GM23338 (cell line): Measurements from ENCODE around the gene STX16.

Experiments
- CREB1 ChIP-seq: fragments of 250-450 bp; sonication (Bioruptor Pico); IDR thresholded peaks from 2 replicates; pipeline ENCODE4 v1.5.0; 2020; ENCODE audit warnings: low read depth, mild to moderate bottlenecking, moderate library complexity
- EZH2 ChIP-seq: fragments of 200-600 bp; sonication (generic); IDR thresholded peaks from one replicate; pipeline ENCODE4 v1.8.0; 2017; ENCODE audit warnings: antibody characterized with exemption, mild to moderate bottlenecking, low read depth; ENCODE audit not compliant: unreplicated experiment
- EZH2phosphoT487 ChIP-seq: fragments of 200-600 bp; sonication (generic); IDR thresholded peaks from one replicate; pipeline ENCODE4 v1.8.1; 2018; ENCODE audit warnings: antibody characterized with exemption; ENCODE audit not compliant: unreplicated experiment
- JUNB ChIP-seq: IDR thresholded peaks from one replicate; pipeline ENCODE4 v1.6.1; 2016; ENCODE audit warnings: antibody characterized with exemption; ENCODE audit not compliant: unreplicated experiment
- NANOG ChIP-seq: IDR thresholded peaks from 2 replicates; pipeline ENCODE4 v1.6.1; 2016; ENCODE audit warnings: antibody characterized with exemption, borderline replicate concordance
- POLR2AphosphoS5 ChIP-seq: IDR thresholded peaks from 2 replicates; pipeline ENCODE4 v1.6.1; 2016; ENCODE audit warnings: antibody characterized with exemption, low read depth
- STAT1 ChIP-seq: IDR thresholded peaks from one replicate; pipeline ENCODE4 v1.6.1; 2016; ENCODE audit warnings: antibody characterized with exemption; ENCODE audit not compliant: unreplicated experiment
- TF ChIP-seq, protein P1 (sequence below): IDR thresholded peaks from one replicate; pipeline ENCODE4 v1.6.1; 2018; ENCODE audit warnings: antibody characterized with exemption; ENCODE audit not compliant: unreplicated experiment
- TF ChIP-seq, protein P2 (sequence below), 2 experiments: fragments of 200-600 bp in 1 of 2; sonication (generic) in 1 of 2; conservative IDR thresholded peaks; 2 replicates each; pipeline versions ENCODE4 v1.5.1 to v1.6.1; 2016 to 2017; ENCODE audit warnings: antibody characterized with exemption in 2 of 2, low read depth in 2 of 2, mild to moderate bottlenecking in 2 of 2, moderate library complexity in 1 of 2
- TF ChIP-seq, protein P3 (sequence below): IDR thresholded peaks from 2 replicates; pipeline ENCODE4 v1.6.1; 2016; ENCODE audit warnings: antibody characterized with exemption

DNA sequence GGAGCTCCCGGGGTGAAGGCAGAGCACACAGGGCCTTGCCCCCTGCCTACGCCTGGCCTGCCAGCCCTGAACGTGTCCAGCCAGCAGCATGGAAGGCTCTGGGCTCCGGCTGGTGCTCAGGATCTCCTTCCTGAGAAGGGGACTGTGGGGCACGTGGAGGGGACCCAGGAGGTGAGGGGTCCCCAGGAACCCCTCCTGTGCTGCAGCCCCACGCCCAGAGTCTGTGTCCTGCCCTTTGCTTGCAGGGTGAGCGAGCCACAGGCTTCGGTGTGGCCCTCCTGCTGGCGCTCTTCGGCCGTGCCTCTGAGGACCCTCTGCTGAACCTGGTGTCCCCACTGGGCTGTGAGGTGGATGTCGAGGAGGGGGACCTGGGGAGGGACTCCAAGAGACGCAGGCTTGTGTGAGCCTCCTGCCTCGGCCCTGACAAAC lies 63.9 kb downstream of the STX16 start:
- TF ChIP-seq EZH2 (no peak), CREB1 (CRISPR knock-in tag) (no peak), EZH2phosphoT487 (no peak), POLR2AphosphoS5 (no peak), JUNB (no peak), NANOG (no peak), STAT1 (no peak)
- TF ChIP-seq, protein P1, sequence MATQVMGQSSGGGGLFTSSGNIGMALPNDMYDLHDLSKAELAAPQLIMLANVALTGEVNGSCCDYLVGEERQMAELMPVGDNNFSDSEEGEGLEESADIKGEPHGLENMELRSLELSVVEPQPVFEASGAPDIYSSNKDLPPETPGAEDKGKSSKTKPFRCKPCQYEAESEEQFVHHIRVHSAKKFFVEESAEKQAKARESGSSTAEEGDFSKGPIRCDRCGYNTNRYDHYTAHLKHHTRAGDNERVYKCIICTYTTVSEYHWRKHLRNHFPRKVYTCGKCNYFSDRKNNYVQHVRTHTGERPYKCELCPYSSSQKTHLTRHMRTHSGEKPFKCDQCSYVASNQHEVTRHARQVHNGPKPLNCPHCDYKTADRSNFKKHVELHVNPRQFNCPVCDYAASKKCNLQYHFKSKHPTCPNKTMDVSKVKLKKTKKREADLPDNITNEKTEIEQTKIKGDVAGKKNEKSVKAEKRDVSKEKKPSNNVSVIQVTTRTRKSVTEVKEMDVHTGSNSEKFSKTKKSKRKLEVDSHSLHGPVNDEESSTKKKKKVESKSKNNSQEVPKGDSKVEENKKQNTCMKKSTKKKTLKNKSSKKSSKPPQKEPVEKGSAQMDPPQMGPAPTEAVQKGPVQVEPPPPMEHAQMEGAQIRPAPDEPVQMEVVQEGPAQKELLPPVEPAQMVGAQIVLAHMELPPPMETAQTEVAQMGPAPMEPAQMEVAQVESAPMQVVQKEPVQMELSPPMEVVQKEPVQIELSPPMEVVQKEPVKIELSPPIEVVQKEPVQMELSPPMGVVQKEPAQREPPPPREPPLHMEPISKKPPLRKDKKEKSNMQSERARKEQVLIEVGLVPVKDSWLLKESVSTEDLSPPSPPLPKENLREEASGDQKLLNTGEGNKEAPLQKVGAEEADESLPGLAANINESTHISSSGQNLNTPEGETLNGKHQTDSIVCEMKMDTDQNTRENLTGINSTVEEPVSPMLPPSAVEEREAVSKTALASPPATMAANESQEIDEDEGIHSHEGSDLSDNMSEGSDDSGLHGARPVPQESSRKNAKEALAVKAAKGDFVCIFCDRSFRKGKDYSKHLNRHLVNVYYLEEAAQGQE, result no peak
- TF ChIP-seq, protein P2, sequence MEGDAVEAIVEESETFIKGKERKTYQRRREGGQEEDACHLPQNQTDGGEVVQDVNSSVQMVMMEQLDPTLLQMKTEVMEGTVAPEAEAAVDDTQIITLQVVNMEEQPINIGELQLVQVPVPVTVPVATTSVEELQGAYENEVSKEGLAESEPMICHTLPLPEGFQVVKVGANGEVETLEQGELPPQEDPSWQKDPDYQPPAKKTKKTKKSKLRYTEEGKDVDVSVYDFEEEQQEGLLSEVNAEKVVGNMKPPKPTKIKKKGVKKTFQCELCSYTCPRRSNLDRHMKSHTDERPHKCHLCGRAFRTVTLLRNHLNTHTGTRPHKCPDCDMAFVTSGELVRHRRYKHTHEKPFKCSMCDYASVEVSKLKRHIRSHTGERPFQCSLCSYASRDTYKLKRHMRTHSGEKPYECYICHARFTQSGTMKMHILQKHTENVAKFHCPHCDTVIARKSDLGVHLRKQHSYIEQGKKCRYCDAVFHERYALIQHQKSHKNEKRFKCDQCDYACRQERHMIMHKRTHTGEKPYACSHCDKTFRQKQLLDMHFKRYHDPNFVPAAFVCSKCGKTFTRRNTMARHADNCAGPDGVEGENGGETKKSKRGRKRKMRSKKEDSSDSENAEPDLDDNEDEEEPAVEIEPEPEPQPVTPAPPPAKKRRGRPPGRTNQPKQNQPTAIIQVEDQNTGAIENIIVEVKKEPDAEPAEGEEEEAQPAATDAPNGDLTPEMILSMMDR (conservative IDR thresholded peaks at IDR 0.05; ENCODE audit: low read depth in 2 of 2), result no peak
- TF ChIP-seq, protein P3, sequence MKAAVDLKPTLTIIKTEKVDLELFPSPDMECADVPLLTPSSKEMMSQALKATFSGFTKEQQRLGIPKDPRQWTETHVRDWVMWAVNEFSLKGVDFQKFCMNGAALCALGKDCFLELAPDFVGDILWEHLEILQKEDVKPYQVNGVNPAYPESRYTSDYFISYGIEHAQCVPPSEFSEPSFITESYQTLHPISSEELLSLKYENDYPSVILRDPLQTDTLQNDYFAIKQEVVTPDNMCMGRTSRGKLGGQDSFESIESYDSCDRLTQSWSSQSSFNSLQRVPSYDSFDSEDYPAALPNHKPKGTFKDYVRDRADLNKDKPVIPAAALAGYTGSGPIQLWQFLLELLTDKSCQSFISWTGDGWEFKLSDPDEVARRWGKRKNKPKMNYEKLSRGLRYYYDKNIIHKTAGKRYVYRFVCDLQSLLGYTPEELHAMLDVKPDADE, result no peak
